SK-N-MC (cell line): Measurements from ENCODE around the gene PEF1.

Source experiments
- DNase-seq: peaks from one replicate; pipeline ENCODE4 v3.0.0-alpha.2; 2011; ENCODE audit warnings: low read depth, low spot score
- H3K27ac ChIP-seq: fragments of 200-600 bp; sonication (generic); 2 replicates; pipeline ENCODE4 v1.5.1; 2016; ENCODE audit warnings: mixed run types
- H3K36me3 ChIP-seq: fragments of 200-600 bp; sonication (generic); 2 replicates; pipeline ENCODE4 v1.6.1; 2017; ENCODE audit warnings: antibody characterized with exemption, low read length, mixed read lengths; ENCODE audit not compliant: insufficient read depth
- H3K4me3 ChIP-seq: fragments of 200-600 bp; sonication (generic); 2 replicates; pipeline ENCODE4 v1.5.1; 2016
- H3K9ac ChIP-seq: fragments of 200-600 bp; sonication (generic); 2 replicates; pipeline ENCODE4 v1.8.0; 2017; ENCODE audit warnings: mixed run types, mixed read lengths; ENCODE audit not compliant: insufficient read length
- H3K9me3 ChIP-seq: fragments of 200-600 bp; sonication (generic); 2 replicates; pipeline ENCODE4 v1.6.1; 2017; ENCODE audit warnings: low read depth, mild to moderate bottlenecking, antibody characterized with exemption, low read length, moderate library complexity, mixed read lengths
- EZH2 ChIP-seq: fragments of 200-600 bp; sonication (generic); IDR thresholded peaks from one replicate; pipeline ENCODE4 v1.6.1; 2017; ENCODE audit warnings: antibody characterized with exemption
- FOXP2 ChIP-seq: optimal IDR thresholded peaks from 2 replicates; pipeline ENCODE3; 2011; ENCODE audit warnings: mild to moderate bottlenecking, moderate library complexity; ENCODE audit not compliant: insufficient read depth; ENCODE audit errors: extremely low read length, control extremely low read depth
- POLR2AphosphoS5 ChIP-seq: IDR thresholded peaks from 2 replicates; pipeline ENCODE4 v1.6.1; 2012; ENCODE audit warnings: mild to moderate bottlenecking, low read depth, low read length, borderline replicate concordance

PEF1 gene

DNA sequence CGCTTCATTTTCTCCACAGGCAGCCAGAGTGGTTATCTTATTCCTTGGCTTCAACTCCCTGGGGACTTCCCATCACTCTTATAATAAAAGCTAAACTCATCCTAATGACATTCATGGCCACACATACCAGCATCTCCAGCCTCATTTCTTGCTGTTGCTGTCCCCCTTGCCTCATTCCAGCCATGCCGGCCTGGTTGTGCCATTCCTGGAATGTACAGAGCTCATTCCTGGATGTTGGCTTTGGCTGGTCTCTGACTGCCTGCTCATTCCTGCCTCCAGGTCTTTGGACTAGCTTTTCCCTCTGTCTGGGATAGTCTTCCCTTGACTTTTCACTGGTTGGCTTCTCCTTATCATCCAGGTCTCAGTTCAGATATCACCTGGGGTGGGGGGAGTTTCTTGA, 2.4 kb upstream of the PEF1 start:
- Histone ChIP-seq H3K27ac (no peak overlapping the region), H3K9me3 (no peaks in the 10 kb centered on the region), H3K36me3 (peaks cover 8% of the 10 kb centered on the region; the same call in 1 of the 2 replicates), H3K9ac (no peak overlapping the region), H3K4me3 (no peak overlapping the region)
- no peak for TF ChIP-seq POLR2AphosphoS5
- no peak for TF ChIP-seq EZH2
- TF ChIP-seq FOXP2: no peak
- no peak for DNase-seq

DNA sequence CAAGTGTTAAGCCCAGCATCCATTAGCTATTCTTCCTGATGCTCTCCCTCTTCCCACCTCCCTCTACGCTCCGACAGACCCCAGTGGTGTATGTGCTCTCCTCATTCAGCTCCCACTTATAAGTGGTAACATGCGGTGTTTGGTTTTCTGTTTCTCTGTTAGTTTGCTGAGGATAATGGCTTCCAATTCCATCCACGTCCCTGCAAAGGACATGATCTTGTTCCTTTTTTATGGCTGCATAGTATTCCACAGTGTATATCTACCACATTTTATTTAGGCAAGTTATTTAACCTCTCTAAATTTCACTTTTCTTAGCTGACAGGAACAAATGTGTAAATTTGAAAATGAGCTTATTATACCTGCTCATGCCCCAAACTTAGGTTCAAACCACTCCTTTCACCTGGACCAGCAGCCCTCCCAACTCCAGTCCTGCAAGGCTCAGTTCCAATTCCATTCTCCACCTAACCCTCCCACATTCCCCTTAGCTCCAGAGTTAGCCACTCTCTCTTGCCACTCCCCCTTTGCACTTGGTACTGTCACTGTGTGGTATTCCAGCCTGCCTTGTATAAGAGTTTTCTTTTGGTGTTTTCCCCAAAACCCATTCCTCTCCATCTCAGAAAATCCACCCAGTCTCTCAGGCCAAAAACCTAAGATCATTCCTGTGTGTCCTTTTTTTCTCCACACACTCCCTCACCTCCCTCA, 1.7 kb upstream of the PEF1 start:
- Histone ChIP-seq H3K36me3 (0 out of 2 replicates have a peak, but pooled peaks cover 3% of the 10 kb centered on the region), H3K4me3 (no peak overlapping the region), H3K9me3 (no peaks in the 10 kb centered on the region), H3K27ac (no peak overlapping the region), H3K9ac (no peak overlapping the region)
- no peak for DNase-seq
- no peak for TF ChIP-seq EZH2
- TF ChIP-seq POLR2AphosphoS5: no peak
- no peak for TF ChIP-seq FOXP2

DNA sequence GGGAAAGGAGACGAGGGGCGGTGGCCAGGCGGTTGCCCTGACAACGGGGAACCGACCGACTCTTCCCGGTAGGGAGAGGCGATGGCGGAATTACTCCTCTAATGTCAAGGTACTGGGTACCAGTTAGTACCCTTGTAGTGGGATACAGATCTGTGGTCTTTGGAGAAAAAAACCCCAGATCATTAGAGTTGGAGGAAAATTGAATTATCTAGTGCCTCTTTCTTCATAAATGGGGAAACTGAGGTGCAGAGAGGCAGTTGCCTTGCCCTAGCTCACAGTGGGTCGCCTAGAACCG, 545 bp upstream of the PEF1 start:
- Histone ChIP-seq H3K9me3 (no peaks in the 10 kb centered on the region), H3K27ac (peak overlapping the region; percentile 96), H3K4me3 (peak overlapping the region; percentile 99), H3K9ac (peak overlapping the region; percentile 96), H3K36me3 (no peaks in the 10 kb centered on the region)
- TF ChIP-seq FOXP2 (no peak), EZH2 (no peak), POLR2AphosphoS5 (no peak)
- no peak for DNase-seq

DNA sequence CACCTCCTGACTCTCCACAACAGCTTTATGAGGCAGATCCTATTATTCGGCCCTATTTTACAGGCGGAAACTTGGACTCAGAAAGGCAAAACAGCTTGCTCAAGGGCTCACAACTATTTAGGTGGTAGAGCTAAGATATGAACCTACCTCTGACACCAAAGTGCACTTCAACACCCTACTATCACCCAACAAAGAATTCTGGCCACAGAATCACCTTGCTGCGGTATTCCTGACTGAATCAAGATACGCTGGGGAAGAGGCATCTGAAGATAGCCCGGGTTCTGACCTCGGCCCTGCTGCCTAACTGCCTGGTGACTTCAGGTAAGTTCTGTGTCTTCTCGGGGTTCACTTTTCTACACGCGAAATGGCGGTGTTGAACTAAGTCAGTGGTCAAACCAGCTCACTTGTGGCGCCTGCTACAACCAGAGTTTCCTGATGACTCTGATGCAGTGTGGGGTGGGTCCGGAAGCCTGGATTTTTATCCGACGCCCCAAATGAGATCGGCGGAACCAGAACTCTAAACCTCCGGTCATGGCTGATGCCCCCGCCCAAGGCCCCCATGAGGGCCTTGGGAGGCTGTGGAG, 608 bp downstream of the PEF1 start:
- no peaks in the 10 kb centered on the region for H3K36me3 ChIP-seq
- peak overlapping the region; percentile 99 for H3K4me3 ChIP-seq
- TF ChIP-seq POLR2AphosphoS5 (no peak), EZH2 (no peak), FOXP2 (no peak)
- peak overlapping the region; percentile 96 for H3K27ac ChIP-seq
- no peak for DNase-seq
- H3K9me3 ChIP-seq: no peaks in the 10 kb centered on the region
- H3K9ac ChIP-seq: peak overlapping the region; percentile 96

DNA sequence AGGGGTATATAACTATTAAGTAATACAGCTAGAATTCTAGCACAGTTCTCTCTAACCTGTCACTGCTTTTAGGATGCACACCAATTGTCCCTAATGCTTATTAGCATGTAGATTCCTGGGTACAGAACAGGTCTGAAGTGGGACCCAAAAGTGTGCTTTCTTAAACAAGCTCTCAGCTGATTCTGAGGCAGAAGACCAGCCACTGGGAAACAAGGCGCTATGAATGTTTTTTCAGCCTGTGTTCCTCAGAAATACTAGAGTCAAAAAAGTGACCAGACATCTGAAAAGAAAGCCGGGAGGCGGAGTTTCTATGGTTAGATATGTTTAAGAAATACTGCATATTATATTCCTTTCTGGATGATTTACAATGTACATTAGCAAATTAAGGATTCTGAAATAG, 1.8 kb downstream of the PEF1 start:
- TF ChIP-seq FOXP2: no peak
- TF ChIP-seq EZH2: no peak
- TF ChIP-seq POLR2AphosphoS5: no peak
- no peak overlapping the region for H3K4me3 ChIP-seq
- no peak overlapping the region for H3K9ac ChIP-seq

DNA sequence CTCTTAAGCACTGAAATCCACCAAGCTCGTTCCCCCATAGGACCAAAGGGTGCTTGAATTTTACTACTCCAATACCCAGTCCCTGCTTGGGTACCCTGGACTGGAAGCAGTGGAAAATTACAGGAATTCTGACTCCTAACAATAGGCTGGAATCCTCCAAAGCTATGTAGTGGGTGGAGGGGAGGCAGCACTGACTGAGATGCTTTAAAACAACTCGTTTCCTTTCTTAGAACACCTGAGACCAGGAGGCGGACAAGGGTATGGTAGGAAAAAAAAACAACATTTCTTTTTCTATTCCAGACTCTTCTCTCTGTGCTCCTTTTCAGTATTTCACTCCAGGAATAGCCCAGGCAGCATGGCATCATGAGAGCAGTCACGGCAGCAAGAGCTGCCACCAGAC, 2.3 kb downstream of the PEF1 start:
- no peak for TF ChIP-seq FOXP2
- no peak for TF ChIP-seq EZH2
- no peak for TF ChIP-seq POLR2AphosphoS5
- H3K27ac ChIP-seq: no peak overlapping the region
- no peaks in the 10 kb centered on the region for H3K36me3 ChIP-seq
- no peak overlapping the region for H3K4me3 ChIP-seq
- H3K9me3 ChIP-seq: no peaks in the 10 kb centered on the region
- no peak for DNase-seq
- no peak overlapping the region for H3K9ac ChIP-seq

More for the DNA sequence above, 1.8 kb downstream of the PEF1 start:
- DNase-seq: no peak
- Histone ChIP-seq H3K36me3 (no peaks in the 10 kb centered on the region), H3K27ac (no peak overlapping the region), H3K9me3 (no peaks in the 10 kb centered on the region)

DNA sequence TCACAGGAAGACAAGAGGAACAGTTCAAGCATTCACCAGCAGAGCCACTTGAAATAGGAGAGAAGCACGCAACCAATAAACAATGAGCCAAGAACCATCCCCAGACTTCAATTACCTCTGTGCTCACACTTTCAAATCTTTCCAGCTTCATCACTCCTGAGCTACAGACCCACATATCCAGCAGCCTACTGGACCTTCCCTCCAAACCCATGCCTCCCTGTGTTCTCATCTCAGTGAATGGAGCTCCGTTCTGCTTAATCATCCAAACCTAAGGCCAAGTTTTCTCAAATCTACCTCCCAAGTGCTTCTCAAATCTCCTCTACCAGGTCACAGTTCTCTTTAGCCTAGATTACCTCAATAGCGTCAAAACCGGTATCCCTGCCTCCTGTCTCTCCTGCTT, 3.7 kb downstream of the PEF1 start:
- no peaks in the 10 kb centered on the region for H3K9me3 ChIP-seq
- DNase-seq: no peak
- H3K27ac ChIP-seq: no peak overlapping the region
- no peak overlapping the region for H3K4me3 ChIP-seq
- H3K36me3 ChIP-seq: no peaks in the 10 kb centered on the region
- TF ChIP-seq POLR2AphosphoS5 (no peak), EZH2 (no peak), FOXP2 (no peak)
- no peak overlapping the region for H3K9ac ChIP-seq

DNA sequence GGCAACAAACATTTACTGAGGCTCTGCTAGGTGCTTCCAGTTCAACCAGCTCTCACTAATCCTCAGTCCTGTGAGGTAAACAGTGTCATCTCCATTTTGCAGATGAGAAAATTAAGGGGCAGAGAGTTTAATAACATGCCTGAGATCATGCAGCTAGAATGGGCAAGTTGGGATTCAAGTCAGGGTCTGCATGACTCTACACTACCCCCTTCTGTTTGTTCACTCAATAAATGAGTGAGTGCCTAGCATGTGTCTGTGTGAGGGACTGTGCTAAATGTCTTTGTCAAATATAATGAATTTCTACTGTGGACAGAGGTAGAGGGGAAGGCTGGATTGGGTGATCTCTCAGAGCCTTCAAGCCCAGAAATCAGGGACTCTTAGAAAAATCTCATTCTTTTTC, 4.5 kb downstream of the PEF1 start:
- Histone ChIP-seq H3K9me3 (no peaks in the 10 kb centered on the region), H3K9ac (no peak overlapping the region), H3K36me3 (no peaks in the 10 kb centered on the region), H3K4me3 (no peak overlapping the region), H3K27ac (0 out of 2 replicates have a peak overlapping the region, but pooled peaks have one; percentile 8)
- DNase-seq: no peak
- TF ChIP-seq EZH2 (no peak), POLR2AphosphoS5 (no peak), FOXP2 (no peak)
